Stimulated activated CD4-positive, alpha-beta T cell treated with anti-CD3 and anti-CD28 coated beads, Interleukin-2, amount 100 ng/mL, for 24 hours (primary cell): ENCODE data around the gene TENM4.

Source experiments
- DNase-seq, 2 donors: peaks; one replicate each; pipeline ENCODE4 v3.0.0-alpha.2; 2020

Gene TENM4

GRCh38 chr11:79447038-79447786, 6.4 kb upstream of the TENM4 start:
- no peak for DNase-seq

DNA sequence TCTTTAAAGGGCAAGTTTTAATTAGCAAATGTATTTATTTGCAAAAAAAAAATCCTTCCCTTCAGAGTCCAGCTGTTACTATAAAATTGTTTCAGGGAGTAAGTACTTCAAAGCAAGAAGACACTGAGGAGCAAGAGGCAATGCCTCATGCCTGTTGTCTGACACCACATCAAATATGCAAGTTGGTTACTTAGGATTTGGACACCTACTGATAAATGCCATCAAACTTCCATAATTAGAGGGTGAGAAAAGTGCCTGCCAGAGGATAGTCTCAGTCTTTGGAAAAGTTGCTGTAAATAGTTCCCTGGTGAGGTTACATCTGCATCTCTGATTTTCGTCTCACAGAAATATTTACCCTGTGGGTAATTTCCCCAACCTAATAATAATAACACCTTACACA, 4.1 kb upstream of the TENM4 start:
- no peak for DNase-seq

- no peak for DNase-seq
Measured at GRCh38 chr11:79441461-79441875, 638 bp upstream of the TENM4 start.

GRCh38 chr11:79439886-79440570, 802 bp downstream of the TENM4 start:
- DNase-seq: peak in 1 of 2 donors; percentile 4

GRCh38 chr11:79439410-79439885, 1.4 kb downstream of the TENM4 start:
- DNase-seq: peak in 1 of 2 donors; percentile 1

DNA sequence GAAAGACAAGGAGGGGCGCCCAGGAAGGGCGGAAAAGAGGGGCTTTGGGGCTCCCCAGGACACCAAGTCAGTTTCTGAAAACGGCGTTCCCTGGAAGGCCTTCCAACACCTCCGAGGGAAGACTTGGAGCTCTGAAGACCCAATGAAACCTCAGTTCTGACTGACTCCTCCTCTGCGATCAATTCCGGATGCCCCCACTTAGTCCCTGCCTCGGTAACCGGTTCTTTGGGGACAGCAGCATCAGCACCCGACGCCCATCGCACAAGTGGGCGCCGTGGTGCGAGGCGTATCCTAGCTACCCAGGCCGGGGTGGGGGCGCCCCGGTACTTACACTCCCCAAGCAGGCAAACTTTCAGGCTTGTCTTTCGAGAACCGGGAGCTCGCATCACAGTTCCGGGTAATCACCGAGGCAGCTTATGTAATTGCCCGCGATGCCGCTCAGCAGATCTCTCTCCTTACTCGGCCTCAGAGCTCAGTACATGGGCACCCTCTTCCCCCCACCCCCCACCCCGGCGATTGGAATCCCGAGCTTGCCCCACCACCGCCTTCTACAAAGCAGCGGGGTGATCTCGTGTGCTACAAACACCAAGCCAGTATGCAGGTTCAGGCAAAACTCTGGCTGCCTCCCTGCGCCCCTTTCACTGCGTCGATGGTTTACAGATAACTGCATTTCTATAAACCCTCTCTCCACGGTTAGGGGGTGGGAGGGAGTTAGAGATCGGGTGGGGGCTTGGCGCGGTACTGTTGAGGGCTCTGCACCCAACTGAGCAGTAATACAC, 2.0 kb downstream of the TENM4 start:
- peak in 1 of 2 donors; percentile 2 for DNase-seq

- no peak for DNase-seq
Measured at GRCh38 chr11:79437981-79438630, 2.7 kb downstream of the TENM4 start.

DNA sequence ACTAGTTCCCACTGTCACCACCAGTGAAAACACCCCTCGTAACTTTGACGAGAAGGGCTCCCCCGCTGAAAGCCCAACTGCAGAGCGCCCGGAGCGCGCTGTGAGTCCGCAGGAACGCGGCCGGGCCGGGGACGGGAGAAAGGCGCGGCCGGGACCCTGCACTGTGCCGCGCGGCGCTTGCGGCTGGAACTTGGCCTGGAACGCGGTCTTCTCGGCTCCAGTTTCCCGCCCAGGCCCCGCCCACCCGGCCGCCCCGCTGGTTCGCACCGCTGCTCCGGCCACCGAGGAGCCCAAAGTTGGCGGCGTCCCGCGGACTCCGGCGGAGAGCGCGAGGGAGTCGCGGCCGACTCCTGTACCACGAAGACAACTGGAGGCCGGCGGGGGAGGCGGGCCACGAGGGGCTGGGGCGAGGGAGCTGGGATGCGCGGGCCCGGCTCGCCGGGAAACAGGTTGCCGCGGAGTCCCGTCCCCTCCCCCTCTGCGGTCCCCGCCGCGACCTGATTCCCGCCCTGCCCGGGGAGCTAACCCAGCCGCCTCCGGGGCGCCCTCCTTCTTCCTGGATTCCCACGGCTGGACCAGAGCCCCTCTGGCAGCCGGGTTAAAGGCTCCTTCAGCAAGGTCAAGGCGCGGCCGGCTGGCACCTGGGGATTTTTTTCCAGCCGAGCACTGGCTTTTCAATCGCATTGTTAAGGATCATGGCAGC, 3.4 kb downstream of the TENM4 start:
- peak in 1 of 2 donors; percentile 2 for DNase-seq

DNA sequence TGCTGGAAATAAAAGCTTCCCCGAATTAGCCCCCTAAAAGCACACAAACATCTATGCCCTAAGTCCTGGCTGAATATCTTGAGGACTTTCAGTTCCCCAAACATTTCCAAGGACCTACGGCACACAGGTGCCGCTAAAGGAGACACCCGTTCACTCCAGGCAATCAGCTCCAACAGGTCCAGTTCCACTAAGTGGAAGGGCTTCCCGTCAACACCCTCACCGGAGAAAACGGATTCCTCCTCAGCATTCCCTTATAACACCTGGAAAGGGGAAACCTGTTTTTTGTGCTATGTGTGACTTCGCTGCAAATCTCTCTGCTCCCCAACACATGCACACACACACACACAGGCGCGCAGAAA, 3.9 kb downstream of the TENM4 start:
- no peak for DNase-seq

GRCh38 chr11:79434283-79434682, 6.5 kb downstream of the TENM4 start:
- DNase-seq: no peak

- no peak for DNase-seq
Measured at GRCh38 chr11:79432138-79432537, 8.7 kb downstream of the TENM4 start.

GRCh38 chr11:79431535-79431934, 9.3 kb downstream of the TENM4 start:
- DNase-seq: no peak

DNA sequence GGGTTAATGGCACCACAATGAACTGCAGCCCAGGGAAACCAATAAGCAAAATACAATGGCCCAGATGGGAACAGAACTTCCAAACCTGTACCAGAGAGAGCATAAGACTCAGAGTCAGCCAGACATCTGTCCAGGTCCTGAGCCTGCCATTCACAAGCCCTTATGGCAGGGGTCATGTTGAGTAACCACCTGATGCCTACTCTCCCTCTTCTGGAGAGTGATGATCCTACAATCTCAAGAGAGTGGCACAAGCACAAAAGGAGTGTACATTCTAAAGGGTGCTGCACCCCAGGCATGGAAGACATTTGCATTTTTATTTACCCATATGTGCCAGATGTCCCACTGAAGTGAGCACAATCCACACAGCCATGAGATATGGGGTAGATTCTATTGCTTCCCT, 10.6 kb downstream of the TENM4 start:
- no peak for DNase-seq

DNA sequence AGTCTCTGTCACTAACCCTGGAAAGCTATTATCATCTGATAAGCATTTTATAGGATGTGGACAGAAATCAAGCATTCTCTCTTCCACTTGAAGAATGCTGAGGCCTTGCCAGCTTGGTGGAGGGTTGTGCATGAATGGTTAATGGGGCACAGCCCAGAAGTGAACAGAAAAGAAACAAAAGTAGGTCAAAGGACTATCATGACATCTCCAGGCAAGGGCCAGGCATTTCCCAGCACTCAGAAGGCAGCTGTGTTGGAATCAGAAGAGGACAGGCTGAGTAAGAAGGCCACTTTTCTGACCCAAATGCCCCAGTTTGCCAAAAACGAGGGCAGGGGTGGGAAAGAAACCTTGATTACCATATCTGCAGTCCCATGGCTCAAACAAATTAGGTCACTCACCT, 12.4 kb downstream of the TENM4 start:
- DNase-seq: no peak

- no peak for DNase-seq
Measured at GRCh38 chr11:79427611-79428327, 13.1 kb downstream of the TENM4 start.

GRCh38 chr11:79427126-79427525, 13.7 kb downstream of the TENM4 start:
- DNase-seq: no peak

DNA sequence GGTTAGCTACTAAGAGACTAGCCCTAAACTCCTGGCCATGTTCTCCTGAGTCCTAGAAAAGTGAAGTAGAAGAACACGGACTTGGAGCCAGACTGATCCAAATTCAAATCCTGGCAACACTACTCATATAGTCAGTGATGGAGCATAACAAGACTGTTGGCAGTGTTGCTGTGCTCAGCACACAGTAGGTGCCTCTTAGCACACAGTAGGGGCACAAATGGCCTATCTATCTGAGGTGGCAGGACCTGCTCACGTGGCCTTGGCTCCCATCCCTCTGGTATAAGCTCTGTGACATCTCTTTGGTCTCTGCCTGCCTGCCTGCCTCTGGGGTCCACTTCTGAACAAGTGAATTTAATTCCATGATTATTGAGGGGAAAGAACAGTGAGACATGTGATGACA, 15.4 kb downstream of the TENM4 start:
- no peak for DNase-seq

- no peak for DNase-seq
Measured at GRCh38 chr11:79423736-79424135, 17.1 kb downstream of the TENM4 start.

DNA sequence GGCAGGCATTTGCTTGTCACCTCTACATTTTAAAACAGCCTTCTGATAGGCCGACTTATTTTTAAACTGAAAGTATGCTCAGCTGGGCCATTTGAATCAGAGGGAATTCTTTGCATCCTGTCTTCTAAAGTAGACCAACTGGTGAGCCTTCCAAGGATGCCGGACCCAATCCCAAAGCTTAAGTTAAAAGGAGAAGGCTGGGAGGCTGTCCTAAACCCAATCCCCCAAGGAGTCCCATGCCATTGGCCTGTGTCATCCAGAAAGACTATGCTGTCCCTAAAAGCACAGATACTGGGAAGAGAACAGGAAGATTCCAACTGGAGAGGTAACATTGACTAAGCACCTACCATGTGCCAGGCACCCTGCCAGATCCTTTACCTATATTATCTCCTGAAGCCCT, 18.0 kb downstream of the TENM4 start:
- no peak for DNase-seq

GRCh38 chr11:79421820-79422219, 19.0 kb downstream of the TENM4 start:
- DNase-seq: no peak

DNA sequence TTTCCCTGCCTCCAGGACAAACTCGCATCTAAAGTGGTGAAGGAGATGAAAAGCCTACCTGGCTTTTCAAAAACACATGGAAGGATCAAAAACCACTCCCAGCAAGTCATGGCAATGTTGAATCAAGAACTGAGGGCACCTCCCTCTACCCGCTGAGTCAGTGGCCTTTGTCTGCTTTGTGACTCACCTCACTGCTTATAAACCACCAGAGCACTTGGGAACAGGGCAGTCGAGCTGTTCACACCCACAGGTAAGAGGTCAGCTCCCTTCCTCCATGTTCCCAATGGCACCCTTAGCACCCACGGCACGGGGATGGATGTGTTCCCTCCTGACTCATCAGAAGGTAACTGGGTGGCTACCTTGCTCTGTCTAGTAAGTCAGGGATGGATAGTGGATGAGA, 21.7 kb downstream of the TENM4 start:
- no peak for DNase-seq

GRCh38 chr11:79418241-79418640, 22.6 kb downstream of the TENM4 start:
- DNase-seq: no peak
